K562 (cell line): Measurements from ENCODE around the gene NMRK2. TPM values are rescaled to one million over a fixed set of nuclear protein-coding genes. Genes with fewer than 3 reads are reported as not detected.
A peak's percentile ranks its signal among the peaks of the same experiment; 100 is the strongest.

Experiments
- CBX2 ChIP-seq: fragments of 200-600 bp; sonication (generic); IDR thresholded peaks from one replicate; pipeline ENCODE4 v1.6.1; 2012; ENCODE audit warnings: mild to moderate bottlenecking, low read length, inconsistent platforms; ENCODE audit not compliant: insufficient read depth, poor library complexity, severe bottlenecking
- CREBBP ChIP-seq: IDR thresholded peaks from one replicate; pipeline ENCODE4 v1.6.1; 2012; ENCODE audit warnings: low read depth, mild to moderate bottlenecking, control low read depth, inconsistent platforms, low read length
- DDX20 ChIP-seq: fragments of 450-650 bp; IDR thresholded peaks from 2 replicates; pipeline ENCODE4 v1.6.1; 2016; ENCODE audit warnings: missing genetic modification characterization, low read depth, mild to moderate bottlenecking, missing compliant biosample characterization, moderate library complexity
- ETV6 ChIP-seq, 3 experiments: fragments of 150-350 bp in 1 of 3; sonication (generic) in 1 of 3; formaldehyde crosslinking in 1 of 3; IDR thresholded peaks; 2 replicates each; pipeline versions ENCODE4 v1.6.1 to v1.8.0; 2014 to 2022; ENCODE audit warnings: borderline replicate concordance in 2 of 3, low read depth in 2 of 3, antibody characterized with exemption in 1 of 3, low read length in 1 of 3, mild to moderate bottlenecking in 1 of 3, missing genetic modification reagents in 1 of 3
- FOXK1 ChIP-seq: sonication (generic); formaldehyde crosslinking; IDR thresholded peaks from 2 replicates; pipeline ENCODE4 v1.8.0; 2022; ENCODE audit warnings: missing genetic modification reagents, mild to moderate bottlenecking, borderline replicate concordance
- MAZ ChIP-seq, 2 experiments: fragments of 450-650 bp in 1 of 2; sonication (generic) in 1 of 2; formaldehyde crosslinking; IDR thresholded peaks in 1 of 2; conservative IDR thresholded peaks in 1 of 2; 2 replicates each; pipeline versions ENCODE4 v1.4.0 to v1.5.0; 2020; ENCODE audit warnings: mild to moderate bottlenecking in 1 of 2, missing genetic modification reagents in 1 of 2
- MTF1 ChIP-seq: fragments of 250-450 bp; sonication (Bioruptor Pico); IDR thresholded peaks from 2 replicates; pipeline ENCODE4 v1.9.0; 2021; ENCODE audit warnings: moderate library complexity, mild to moderate bottlenecking, inconsistent platforms, borderline replicate concordance
- NR1H2 ChIP-seq: sonication (generic); formaldehyde crosslinking; IDR thresholded peaks from 2 replicates; pipeline ENCODE4 v1.4.0; 2020; ENCODE audit warnings: mild to moderate bottlenecking, missing genetic modification reagents
- PCBP2 ChIP-seq: fragments of 200-400 bp; formaldehyde crosslinking; IDR thresholded peaks from 2 replicates; pipeline ENCODE4 v1.6.1; 2018; ENCODE audit warnings: low read length, low read depth, mild to moderate bottlenecking, moderate library complexity; ENCODE audit not compliant: poor library complexity, severe bottlenecking
- PURB ChIP-seq: sonication (generic); formaldehyde crosslinking; IDR thresholded peaks from 2 replicates; pipeline ENCODE4 v1.9.0; 2021; ENCODE audit warnings: low read depth, mild to moderate bottlenecking, missing genetic modification reagents
- RFX1 ChIP-seq: fragments of 450-650 bp; IDR thresholded peaks from 2 replicates; pipeline ENCODE4 v1.6.1; 2016; ENCODE audit warnings: mild to moderate bottlenecking, moderate library complexity
- RNF2 ChIP-seq: sonication (generic); IDR thresholded peaks from 2 replicates; pipeline ENCODE4 v1.6.1; 2016
- SMAD1 ChIP-seq: fragments of 150-350 bp; IDR thresholded peaks from 2 replicates; pipeline ENCODE4 v1.6.1; 2014; ENCODE audit warnings: low read length, low read depth; ENCODE audit not compliant: partially characterized antibody
- ZNF263 ChIP-seq: sonication (generic); formaldehyde crosslinking; IDR thresholded peaks from 2 replicates; pipeline ENCODE4 v1.8.0; 2022; ENCODE audit warnings: mild to moderate bottlenecking, missing genetic modification reagents, borderline replicate concordance
- ZNF57 ChIP-seq: fragments of 450-650 bp; formaldehyde crosslinking; IDR thresholded peaks from 2 replicates; pipeline ENCODE4 v1.4.0; 2020; ENCODE audit warnings: mild to moderate bottlenecking, moderate library complexity
- ZNF696 ChIP-seq: fragments of 250-450 bp; sonication (Bioruptor Pico); conservative IDR thresholded peaks from 2 replicates; pipeline ENCODE4 v1.4.0; 2020; ENCODE audit warnings: mild to moderate bottlenecking, moderate library complexity
- polyA plus RNA-seq, 8 experiments: library from polyadenylated mRNA; depleted of rRNA in 4 of 8; stranded (reverse) in 5 of 8; unstranded in 3 of 8; fragments of >200 nt; fragmentation: Nextera tagmentation in 2 of 8; fragmentation: Illumina TruSeq in 1 of 8; extraction: Ambion mirVana in 2 of 8; extraction: Trizol in 1 of 8; gene quantifications; 2 replicates each; pipeline versions ENCODE4 v1.2.1 to v1.2.3, GENCODE V29; 2011 to 2014; ENCODE audit warnings: inconsistent platforms in 1 of 8, missing spikeins in 1 of 8
- total RNA-seq, 7 experiments: library from RNA; depleted of rRNA in 6 of 7; stranded (reverse); fragments of >200 nt in 6 of 7; fragmentation: Illumina TruSeq in 2 of 7; extraction: Trizol in 2 of 7; gene quantifications; 2 replicates each; pipeline versions ENCODE4 v1.2.1 to v1.2.3, GENCODE V29; 2011 to 2021; ENCODE audit warnings: low replicate concordance in 1 of 7
- TF ChIP-seq, protein P1 (sequence below): fragments of 450-650 bp; conservative IDR thresholded peaks from 2 replicates; pipeline ENCODE4 v1.6.1; 2016; ENCODE audit warnings: missing genetic modification characterization, low read depth, mild to moderate bottlenecking, control low read depth, missing compliant biosample characterization
- TF ChIP-seq, protein P2 (sequence below): fragments of 250-450 bp; sonication (Bioruptor Pico); IDR thresholded peaks from 2 replicates; pipeline ENCODE4 v1.5.0; 2021
- TF ChIP-seq, protein P3 (sequence below): sonication (generic); formaldehyde crosslinking; IDR thresholded peaks from 2 replicates; pipeline ENCODE4 v1.8.1; 2023; ENCODE audit warnings: missing genetic modification reagents, mild to moderate bottlenecking, borderline replicate concordance

NMRK2 gene
- total and polyA plus RNA-seq, 9 of the 15 experiments (the other 6 are each of a cell fraction or from before 2014, with no cell fraction given): not detected

DNA sequence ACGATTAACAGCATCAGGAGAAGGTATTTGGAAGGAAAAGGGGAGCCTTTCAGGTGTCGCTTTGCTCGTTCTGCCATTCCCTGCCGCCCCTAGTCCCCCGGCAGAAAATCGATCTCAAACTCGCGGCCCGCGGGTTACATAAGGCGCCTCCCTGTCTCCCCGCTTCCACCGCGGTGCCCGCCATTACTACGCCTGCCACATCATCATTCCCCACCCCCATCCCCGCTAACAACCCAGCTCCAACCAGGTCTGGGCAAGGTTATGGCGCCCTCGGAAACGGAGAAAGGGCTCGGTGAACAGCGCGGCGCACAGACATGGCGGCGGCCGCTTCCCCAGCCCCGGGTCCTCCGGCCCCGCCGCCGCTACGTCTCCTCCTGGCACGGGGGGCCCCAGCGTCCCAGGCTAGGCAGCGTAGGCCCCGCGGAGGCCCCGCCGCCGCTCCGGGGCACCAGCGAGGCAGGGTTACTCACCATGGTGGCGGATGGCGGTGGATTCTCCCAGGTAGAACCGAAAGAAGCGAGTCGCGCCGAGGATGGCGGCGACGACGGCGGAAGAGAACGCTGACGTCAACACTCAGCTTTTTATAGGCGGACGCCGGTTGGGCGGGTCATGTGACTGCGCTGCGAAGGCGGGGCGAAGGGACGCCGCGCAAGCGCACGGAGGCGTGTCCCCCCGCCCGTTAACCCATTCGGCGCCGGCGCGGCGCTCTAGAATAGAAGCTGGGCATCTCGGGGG lies 52.2 kb downstream of the NMRK2 start, which contains the start of gene EEF2 (continued):
- TF ChIP-seq NR1H2 (CRISPR knock-in tag) (peak; percentile 93), DDX20 (tag) (no peak), RFX1 (no peak), ZNF57 (CRISPR knock-in tag) (no peak), MAZ (CRISPR knock-in tag; conservative IDR thresholded peaks at IDR 0.05 in 1 of 2, IDR thresholded peaks at IDR 0.05 in 1 of 2) (peak; percentile 93 to 96), PCBP2 (no peak), ZNF263 (CRISPR knock-in tag) (peak; percentile 51; the same call in 1 of the 2 replicates), SMAD1 (peak; percentile 96), ZNF696 (no peak), ETV6 (IDR thresholded peaks at IDR 0.05; ENCODE audit: borderline replicate concordance in 1 of 2, low read depth in 2 of 2, low read length in 1 of 2) (no peak), ETV6 (CRISPR knock-in tag; IDR thresholded peaks at IDR 0.05; ENCODE audit: borderline replicate concordance) (peak; percentile 85; the same call in 1 of the 2 replicates), PURB (no peak), CREBBP (no peak), MTF1 (CRISPR knock-in tag) (no peak), RNF2 (peak; percentile 37; the same call in 1 of the 2 replicates), FOXK1 (0 out of 2 replicates have a peak, but pooled peaks have one; percentile 39), CBX2 (no peak)
- TF ChIP-seq, protein P1, sequence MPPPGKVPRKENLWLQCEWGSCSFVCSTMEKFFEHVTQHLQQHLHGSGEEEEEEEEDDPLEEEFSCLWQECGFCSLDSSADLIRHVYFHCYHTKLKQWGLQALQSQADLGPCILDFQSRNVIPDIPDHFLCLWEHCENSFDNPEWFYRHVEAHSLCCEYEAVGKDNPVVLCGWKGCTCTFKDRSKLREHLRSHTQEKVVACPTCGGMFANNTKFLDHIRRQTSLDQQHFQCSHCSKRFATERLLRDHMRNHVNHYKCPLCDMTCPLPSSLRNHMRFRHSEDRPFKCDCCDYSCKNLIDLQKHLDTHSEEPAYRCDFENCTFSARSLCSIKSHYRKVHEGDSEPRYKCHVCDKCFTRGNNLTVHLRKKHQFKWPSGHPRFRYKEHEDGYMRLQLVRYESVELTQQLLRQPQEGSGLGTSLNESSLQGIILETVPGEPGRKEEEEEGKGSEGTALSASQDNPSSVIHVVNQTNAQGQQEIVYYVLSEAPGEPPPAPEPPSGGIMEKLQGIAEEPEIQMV: no peak
- TF ChIP-seq, protein P2, sequence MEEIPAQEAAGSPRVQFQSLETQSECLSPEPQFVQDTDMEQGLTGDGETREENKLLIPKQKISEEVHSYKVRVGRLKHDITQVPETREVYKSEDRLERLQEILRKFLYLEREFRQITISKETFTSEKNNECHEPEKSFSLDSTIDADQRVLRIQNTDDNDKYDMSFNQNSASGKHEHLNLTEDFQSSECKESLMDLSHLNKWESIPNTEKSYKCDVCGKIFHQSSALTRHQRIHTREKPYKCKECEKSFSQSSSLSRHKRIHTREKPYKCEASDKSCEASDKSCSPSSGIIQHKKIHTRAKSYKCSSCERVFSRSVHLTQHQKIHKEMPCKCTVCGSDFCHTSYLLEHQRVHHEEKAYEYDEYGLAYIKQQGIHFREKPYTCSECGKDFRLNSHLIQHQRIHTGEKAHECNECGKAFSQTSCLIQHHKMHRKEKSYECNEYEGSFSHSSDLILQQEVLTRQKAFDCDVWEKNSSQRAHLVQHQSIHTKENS (CRISPR knock-in tag): no peak
- TF ChIP-seq, protein P3, sequence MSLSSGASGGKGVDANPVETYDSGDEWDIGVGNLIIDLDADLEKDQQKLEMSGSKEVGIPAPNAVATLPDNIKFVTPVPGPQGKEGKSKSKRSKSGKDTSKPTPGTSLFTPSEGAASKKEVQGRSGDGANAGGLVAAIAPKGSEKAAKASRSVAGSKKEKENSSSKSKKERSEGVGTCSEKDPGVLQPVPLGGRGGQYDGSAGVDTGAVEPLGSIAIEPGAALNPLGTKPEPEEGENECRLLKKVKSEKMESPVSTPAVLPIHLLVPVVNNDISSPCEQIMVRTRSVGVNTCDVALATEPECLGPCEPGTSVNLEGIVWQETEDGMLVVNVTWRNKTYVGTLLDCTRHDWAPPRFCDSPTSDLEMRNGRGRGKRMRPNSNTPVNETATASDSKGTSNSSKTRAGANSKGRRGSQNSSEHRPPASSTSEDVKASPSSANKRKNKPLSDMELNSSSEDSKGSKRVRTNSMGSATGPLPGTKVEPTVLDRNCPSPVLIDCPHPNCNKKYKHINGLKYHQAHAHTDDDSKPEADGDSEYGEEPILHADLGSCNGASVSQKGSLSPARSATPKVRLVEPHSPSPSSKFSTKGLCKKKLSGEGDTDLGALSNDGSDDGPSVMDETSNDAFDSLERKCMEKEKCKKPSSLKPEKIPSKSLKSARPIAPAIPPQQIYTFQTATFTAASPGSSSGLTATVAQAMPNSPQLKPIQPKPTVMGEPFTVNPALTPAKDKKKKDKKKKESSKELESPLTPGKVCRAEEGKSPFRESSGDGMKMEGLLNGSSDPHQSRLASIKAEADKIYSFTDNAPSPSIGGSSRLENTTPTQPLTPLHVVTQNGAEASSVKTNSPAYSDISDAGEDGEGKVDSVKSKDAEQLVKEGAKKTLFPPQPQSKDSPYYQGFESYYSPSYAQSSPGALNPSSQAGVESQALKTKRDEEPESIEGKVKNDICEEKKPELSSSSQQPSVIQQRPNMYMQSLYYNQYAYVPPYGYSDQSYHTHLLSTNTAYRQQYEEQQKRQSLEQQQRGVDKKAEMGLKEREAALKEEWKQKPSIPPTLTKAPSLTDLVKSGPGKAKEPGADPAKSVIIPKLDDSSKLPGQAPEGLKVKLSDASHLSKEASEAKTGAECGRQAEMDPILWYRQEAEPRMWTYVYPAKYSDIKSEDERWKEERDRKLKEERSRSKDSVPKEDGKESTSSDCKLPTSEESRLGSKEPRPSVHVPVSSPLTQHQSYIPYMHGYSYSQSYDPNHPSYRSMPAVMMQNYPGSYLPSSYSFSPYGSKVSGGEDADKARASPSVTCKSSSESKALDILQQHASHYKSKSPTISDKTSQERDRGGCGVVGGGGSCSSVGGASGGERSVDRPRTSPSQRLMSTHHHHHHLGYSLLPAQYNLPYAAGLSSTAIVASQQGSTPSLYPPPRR (CRISPR knock-in tag): peak; percentile 71; the same call in 1 of the 2 replicates
